ENCODE data around the gene KCNMA1.

GRCh38 chr10:77507291-77507880 is 130.2 kb downstream of the KCNMA1 start:
- no peak for TF ChIP-seq SUZ12 (IDR thresholded peaks at IDR 0.05; ENCODE audit: extremely low read depth, insufficient read depth, insufficient read length)
- TF ChIP-seq ZNF274 (IDR thresholded peaks at IDR 0.05; ENCODE audit: low read depth, low read length) = no peak

Data from NT2/D1 (cell line).